Right lung (tissue), 5 donors: Measurements from ENCODE around the gene SCFD1. TPM values are rescaled to one million over a fixed set of nuclear protein-coding genes. Genes with fewer than 3 reads are reported as not detected.

Experiments used
- DNase-seq, 2 donors: peaks; one replicate each; pipeline ENCODE4 v3.0.0-alpha.2; 2013
- polyA plus RNA-seq, 5 donors: library from polyadenylated mRNA; unstranded; fragments of 120-200 nt; gene quantifications; one replicate each; pipeline versions ENCODE4 v1.2.1 to v1.2.3, GENCODE V29; 2013; ENCODE audit warnings: inconsistent platforms in 1 of 5, low replicate concordance in 1 of 5; ENCODE audit not compliant: insufficient read length in 5 of 5, insufficient read depth in 1 of 5

The SCFD1 gene
- polyA plus RNA-seq, 5 donors: 81.8 to 109 (median 101) TPM

GRCh38 chr14:30753452-30753851 is 131.3 kb downstream of the SCFD1 start:
- no peak for DNase-seq

DNA sequence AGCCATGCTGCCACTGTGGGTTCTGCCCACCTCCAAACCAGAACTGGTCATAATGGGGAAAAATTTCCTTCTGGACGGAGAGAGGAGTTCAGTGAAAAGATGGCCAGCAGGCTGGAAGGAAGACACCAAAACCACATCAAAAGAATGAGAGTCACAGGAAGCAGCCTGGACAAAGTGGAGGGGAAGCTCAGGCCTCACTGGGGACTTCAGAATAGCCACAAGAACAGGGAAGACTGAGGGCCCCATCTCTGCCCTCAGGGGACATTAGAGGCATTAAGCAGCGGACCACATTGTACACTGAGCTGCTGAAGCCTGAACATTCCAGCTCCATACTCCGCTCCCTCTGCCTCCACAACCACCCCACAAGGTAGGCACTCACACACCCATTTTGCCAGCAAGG is 132.7 kb downstream of the SCFD1 start:
- no peak for DNase-seq

DNA sequence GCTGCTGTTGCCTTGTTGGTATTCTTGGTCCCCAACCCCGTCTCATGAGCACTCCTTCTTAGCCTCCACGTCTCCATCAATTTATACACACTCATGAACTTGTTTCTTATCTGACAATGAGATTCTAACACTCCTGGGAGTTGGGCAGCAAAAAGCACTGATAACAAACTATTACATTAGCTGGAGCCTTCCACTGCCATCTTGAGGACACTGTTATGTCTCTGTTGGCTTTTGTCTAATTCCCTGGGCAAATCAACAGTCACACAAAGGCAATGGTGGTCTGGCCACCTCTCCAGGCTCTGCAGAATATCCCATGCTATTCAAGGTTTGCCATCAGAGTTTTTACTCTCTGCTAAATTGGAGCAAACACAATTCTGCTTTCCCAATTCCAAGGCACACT is 134.5 kb downstream of the SCFD1 start:
- no peak for DNase-seq

DNA sequence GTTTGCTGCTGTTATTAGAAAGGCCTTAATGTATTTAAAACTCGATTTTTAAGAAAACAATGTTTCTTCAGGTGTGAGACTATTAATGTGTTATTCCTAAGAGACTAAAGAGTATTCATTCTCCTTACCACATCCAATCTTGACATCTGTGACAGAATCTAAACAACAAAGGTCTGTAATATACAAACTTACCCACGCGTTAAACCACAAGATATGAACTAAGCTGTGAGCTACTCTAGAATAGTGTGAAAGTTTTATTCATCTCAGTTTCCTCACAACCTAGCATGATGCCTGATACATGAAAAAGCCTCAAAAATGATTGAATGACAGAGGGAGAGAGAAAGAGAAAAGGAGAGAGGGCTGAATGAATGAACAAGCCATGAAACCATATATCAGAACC is 135.0 kb downstream of the SCFD1 start:
- DNase-seq: no peak

- no peak for DNase-seq
These were observed 137.3 kb downstream of the SCFD1 start for GRCh38 chr14:30759172-30760125.

GRCh38 chr14:30763891-30764290 is 141.8 kb downstream of the SCFD1 start:
- DNase-seq: no peak

DNA sequence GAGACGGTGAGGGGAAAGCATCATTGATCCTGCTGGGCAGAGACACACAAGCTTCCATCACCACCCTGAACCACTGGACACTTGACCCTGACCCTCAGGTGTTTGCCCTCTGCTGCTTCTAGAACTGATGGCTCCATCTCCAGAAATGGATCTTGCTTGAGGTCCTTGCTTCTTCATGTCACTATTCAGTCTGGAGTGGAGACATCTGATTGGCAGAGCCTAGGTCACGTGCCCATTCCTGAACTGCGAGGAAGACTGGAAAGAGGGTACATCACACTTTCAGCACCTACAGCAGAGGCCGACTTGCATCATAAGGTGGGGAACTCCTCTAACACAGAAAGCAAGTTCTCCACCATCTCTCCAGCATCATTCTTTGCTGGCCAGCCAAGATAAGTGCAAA is 145.5 kb downstream of the SCFD1 start:
- no peak for DNase-seq

GRCh38 chr14:30768791-30769190 is 146.7 kb downstream of the SCFD1 start:
- DNase-seq: no peak

DNA sequence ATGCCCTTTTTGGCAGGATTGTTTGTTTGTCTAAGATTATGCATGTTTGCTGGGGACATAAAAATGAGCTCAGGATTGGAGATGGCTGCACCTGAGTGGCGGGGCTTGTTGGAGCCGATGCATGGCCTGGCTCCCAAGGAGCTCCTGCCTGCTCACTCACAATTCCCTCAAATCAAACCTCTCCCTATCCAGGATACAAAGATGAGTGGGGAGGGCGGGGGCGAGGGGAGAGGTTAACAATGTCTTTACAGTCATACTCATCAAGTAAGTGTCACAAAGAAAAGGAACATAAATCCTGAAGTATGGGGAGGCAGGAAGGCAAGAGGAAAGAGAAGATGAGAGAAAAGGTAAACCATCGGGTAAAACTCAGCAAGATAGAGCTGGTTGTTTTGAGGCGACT is 148.3 kb downstream of the SCFD1 start:
- no peak for DNase-seq

- no peak for DNase-seq
These were observed 149.5 kb downstream of the SCFD1 start for GRCh38 chr14:30771595-30771994.

DNA sequence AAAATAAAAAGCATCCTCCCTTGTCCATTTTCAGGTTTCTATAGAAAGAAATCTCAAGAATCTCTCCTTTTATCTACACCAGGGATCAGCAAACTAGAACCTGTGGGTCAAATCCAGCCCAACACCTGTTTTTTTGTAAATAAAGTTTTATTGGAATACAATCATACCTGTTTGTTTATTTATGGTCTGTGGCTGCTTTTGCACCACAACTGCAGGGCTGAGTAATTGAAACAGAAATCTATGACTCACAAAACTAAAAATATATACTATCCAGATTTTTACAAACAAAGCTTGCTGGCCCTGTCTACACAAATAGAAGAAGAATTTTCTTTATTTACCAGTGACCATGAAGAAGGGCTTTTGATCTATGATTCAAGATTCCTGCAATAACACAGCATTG is 157.1 kb downstream of the SCFD1 start:
- DNase-seq: no peak

Other genes starting within 250 kb of the SCFD1 start
- gene G2E3, start 63.2 kb upstream of the SCFD1 start, polyA plus RNA-seq: 10 to 100 TPM; 21.5 to 44.4 (median 35.6) TPM